HCT116 (cell line): ENCODE measurements around the gene CASP7. TPM values are rescaled to one million over a fixed set of nuclear protein-coding genes. Genes with fewer than 3 reads are reported as not detected.

ENCODE experiments used
- ATAC-seq: fragments of 200-7000 bp; cut with Tn5 transposase; 2 replicates; pipeline ENCODE4 v1.9.1; 2020; ENCODE audit warnings: mild to moderate bottlenecking, moderate library complexity
- BruUV-seq: library from RNA; stranded (reverse); fragments of 400-500 nt; replicated peaks from 2 replicates; lab custom pipeline; 2021; lab: Mats Ljungman, UMichigan
- CTCF ChIA-PET: fragments of 300-600 bp; sonication (Branson Sonifier 250); formaldehyde crosslinking; loops from one replicate; lab custom pipeline; 2021; ENCODE audit warnings: antibody characterized with exemption; lab: Charles Lee
- POLR2A ChIA-PET: fragments of 300-600, 350-600 bp; sonication (Branson Sonifier 250); formaldehyde crosslinking; loops from one replicate; lab custom pipeline; 2021; ENCODE audit warnings: antibody characterized with exemption; lab: Charles Lee
- RAD21 ChIA-PET, 2 experiments: fragments of 300-600 bp; sonication (Branson Sonifier 250); formaldehyde crosslinking; loops; one replicate each; lab custom pipeline; 2023; ENCODE audit warnings: low total read pairs in 2 of 2; ENCODE audit not compliant: uncharacterized antibody in 2 of 2, unreplicated experiment in 2 of 2, low non-redundant PET in 1 of 2; lab: Charles Lee
- DNase-seq: peaks from one replicate; pipeline ENCODE4 v3.0.0-alpha.2; 2010; ENCODE audit warnings: low read depth, low spot score
- H2AFZ ChIP-seq: fragments of 200-600 bp; shearing (Covaris generic), sonication (generic); 2 replicates; pipeline ENCODE4 v1.6.1; 2017; ENCODE audit warnings: low read depth, mixed run types, mixed read lengths, antibody characterized with exemption, low read length; ENCODE audit not compliant: poor library complexity, severe bottlenecking
- H3K27ac ChIP-seq: 2 replicates; pipeline ENCODE4 v1.5.1; 2012; ENCODE audit warnings: low read depth, low read length
- H3K27me3 ChIP-seq: fragments of 200-600 bp; sonication (generic); 2 replicates; pipeline ENCODE4 v1.6.1; 2016; ENCODE audit warnings: mixed run types, low read length, mixed read lengths; ENCODE audit not compliant: insufficient read depth
- H3K36me3 ChIP-seq, 2 experiments: fragments of 200-500 bp in 1 of 2; fragments of 200-600 bp in 1 of 2; sonication (Bioruptor generic) in 1 of 2; sonication (generic) in 1 of 2; 2 replicates each; pipeline versions ENCODE4 v1.5.1 to v1.6.1; 2014 to 2016; ENCODE audit warnings: low read length in 2 of 2, inconsistent platforms in 1 of 2, mixed read lengths in 1 of 2, mixed run types in 1 of 2; ENCODE audit not compliant: insufficient read depth in 2 of 2, control insufficient read depth in 1 of 2
- H3K4me1 ChIP-seq, 2 experiments: fragments of 200-600 bp in 1 of 2; sonication (generic) in 1 of 2; 2 replicates each; pipeline versions ENCODE4 v1.5.1 to v1.6.1; 2012 to 2017; ENCODE audit warnings: low read length in 2 of 2, inconsistent platforms in 1 of 2, mild to moderate bottlenecking in 1 of 2, mixed read lengths in 1 of 2, mixed run types in 1 of 2, moderate library complexity in 1 of 2; ENCODE audit not compliant: insufficient read depth in 2 of 2, control insufficient read depth in 1 of 2
- H3K4me2 ChIP-seq: fragments of 200-600 bp; sonication (generic); 2 replicates; pipeline ENCODE4 v1.6.1; 2017; ENCODE audit warnings: mixed run types, low read length, mixed read lengths
- H3K4me3 ChIP-seq, 2 experiments: fragments of 200-600 bp in 1 of 2; sonication (generic) in 1 of 2; replicated peaks in 1 of 2; 2 replicates each; pipeline ENCODE4 v1.5.1; 2011 to 2016; ENCODE audit warnings: low read length in 2 of 2, control low read depth in 1 of 2, low read depth in 1 of 2, mild to moderate bottlenecking in 1 of 2, mixed read lengths in 1 of 2, mixed run types in 1 of 2
- H3K79me2 ChIP-seq: fragments of 200-600 bp; sonication (generic); 2 replicates; pipeline ENCODE4 v1.6.1; 2017; ENCODE audit warnings: mild to moderate bottlenecking, mixed run types, low read length, moderate library complexity, mixed read lengths; ENCODE audit not compliant: insufficient read depth
- H3K9ac ChIP-seq: fragments of 200-600 bp; sonication (generic); 2 replicates; pipeline ENCODE4 v1.6.1; 2016; ENCODE audit warnings: low read length, mixed read lengths
- H3K9me2 ChIP-seq: fragments of 200-600 bp; sonication (generic), shearing (Covaris generic); 2 replicates; pipeline ENCODE4 v1.6.1; 2017; ENCODE audit warnings: mixed run types, mild to moderate bottlenecking, moderate library complexity; ENCODE audit not compliant: insufficient read depth
- H3K9me3 ChIP-seq, 2 experiments: fragments of 200-500 bp in 1 of 2; fragments of 200-600 bp in 1 of 2; sonication (Bioruptor generic) in 1 of 2; sonication (generic) in 1 of 2; 2 replicates each; pipeline ENCODE4 v1.6.1; 2014 to 2017; ENCODE audit warnings: low read length in 2 of 2, mixed read lengths in 2 of 2, inconsistent platforms in 1 of 2, low read depth in 1 of 2, mild to moderate bottlenecking in 1 of 2, mixed run types in 1 of 2, moderate library complexity in 1 of 2; ENCODE audit not compliant: control insufficient read depth in 1 of 2, insufficient read depth in 1 of 2
- H4K20me1 ChIP-seq: fragments of 200-600 bp; sonication (generic), shearing (Covaris generic); 2 replicates; pipeline ENCODE4 v1.6.1; 2017; ENCODE audit warnings: mixed run types, mild to moderate bottlenecking, moderate library complexity; ENCODE audit not compliant: insufficient read depth
- ATF3 ChIP-seq: IDR thresholded peaks from 2 replicates; pipeline ENCODE4 v1.6.1; 2012
- EGR1 ChIP-seq: IDR thresholded peaks from 2 replicates; pipeline ENCODE4 v1.6.1; 2012; ENCODE audit warnings: low read depth
- ELF1 ChIP-seq: IDR thresholded peaks from 2 replicates; pipeline ENCODE4 v1.6.1; 2012; ENCODE audit warnings: low read depth, borderline replicate concordance
- FOSL1 ChIP-seq: IDR thresholded peaks from 2 replicates; pipeline ENCODE4 v1.6.1; 2012; ENCODE audit warnings: low read depth
- JUND ChIP-seq: IDR thresholded peaks from 2 replicates; pipeline ENCODE4 v1.6.1; 2012
- POLR2AphosphoS5 ChIP-seq: IDR thresholded peaks from 2 replicates; pipeline ENCODE4 v1.6.1; 2011; ENCODE audit warnings: mild to moderate bottlenecking, low read depth, low read length, moderate library complexity
- RAD21 ChIP-seq: IDR thresholded peaks from 2 replicates; pipeline ENCODE4 v1.6.1; 2012; ENCODE audit warnings: low read depth, mild to moderate bottlenecking
- REST ChIP-seq: IDR thresholded peaks from 2 replicates; pipeline ENCODE4 v1.6.1; 2012; ENCODE audit warnings: low read depth
- SIN3A ChIP-seq: IDR thresholded peaks from 2 replicates; pipeline ENCODE4 v1.6.1; 2012; ENCODE audit warnings: low read depth
- SP1 ChIP-seq: IDR thresholded peaks from 2 replicates; pipeline ENCODE4 v1.6.1; 2012; ENCODE audit warnings: low read depth
- SRF ChIP-seq: IDR thresholded peaks from 2 replicates; pipeline ENCODE4 v1.6.1; 2012; ENCODE audit warnings: low read depth
- YY1 ChIP-seq: IDR thresholded peaks from 2 replicates; pipeline ENCODE4 v1.6.1; 2011; ENCODE audit warnings: low read length, low read depth, moderate library complexity, mild to moderate bottlenecking; ENCODE audit not compliant: insufficient replicate concordance; ENCODE audit errors: extremely low read depth
- ZFX ChIP-seq: fragments of 450-650 bp; IDR thresholded peaks from 2 replicates; pipeline ENCODE4 v1.6.1; 2017
- ZNF274 ChIP-seq: fragments of 200-500 bp; sonication (Bioruptor generic); IDR thresholded peaks from 2 replicates; pipeline ENCODE4 v1.6.1; 2014; ENCODE audit warnings: mild to moderate bottlenecking, low read depth, low read length, inconsistent platforms
- intact Hi-C: fragments of 100-400 bp; cut with micrococcal nuclease; formaldehyde crosslinking; loops from 2 replicates; pipeline ENCODE4 v1.10.0; 2022
- total RNA-seq: library from RNA; stranded (reverse); gene quantifications from one replicate; pipeline ENCODE4 v1.2.1, GENCODE V29; 2021; ENCODE audit not compliant: unreplicated experiment
- TF ChIP-seq, protein P1 (sequence below): IDR thresholded peaks from 2 replicates; pipeline ENCODE4 v1.6.1; 2011; ENCODE audit warnings: mild to moderate bottlenecking, low read length, moderate library complexity; ENCODE audit not compliant: insufficient replicate concordance; ENCODE audit errors: extremely low read depth
- TF ChIP-seq, protein P2 (sequence below): IDR thresholded peaks from 2 replicates; pipeline ENCODE4 v1.6.1; 2012

CASP7 gene
- total RNA-seq, 1 experiment from 2014 or later = 30.5 TPM

- H4K20me1 ChIP-seq = no peaks in the 10 kb centered on the region
- RAD21 ChIA-PET = no interaction called here
- no peak overlapping the region for H3K9ac ChIP-seq
- no peak overlapping the region for H3K27ac ChIP-seq
- H3K9me2 ChIP-seq = no peaks in the 10 kb centered on the region
- intact Hi-C loops = no loop called here
- no peak overlapping the region for H3K4me3 ChIP-seq
- POLR2A ChIA-PET = no interaction called here
- DNase-seq (no peak), ATAC-seq (no peak)
- H3K79me2 ChIP-seq = no peaks in the 10 kb centered on the region
- no peak overlapping the region for H3K4me2 ChIP-seq
- no TSS peak for BruUV-seq
- H3K4me1 ChIP-seq = no peaks in the 10 kb centered on the region
- TF ChIP-seq POLR2AphosphoS5 = no peak
- no peaks in the 10 kb centered on the region for H3K9me3 ChIP-seq
- H3K27me3 ChIP-seq = no peaks in the 10 kb centered on the region
- no peak overlapping the region for H2AFZ ChIP-seq
- CTCF ChIA-PET = no interaction called here
- H3K36me3 ChIP-seq = no peaks in the 10 kb centered on the region
These were observed 75.1 kb downstream of the CASP7 start for GRCh38 chr10:113754768-113755167.

- H3K4me1 ChIP-seq = no peaks in the 10 kb centered on the region
- no peaks in the 10 kb centered on the region for H4K20me1 ChIP-seq
- no peak overlapping the region for H3K4me3 ChIP-seq
- POLR2A ChIA-PET = no interaction called here
- CTCF ChIA-PET = no interaction called here
- BruUV-seq = no TSS peak
- H3K9me2 ChIP-seq = no peaks in the 10 kb centered on the region
- no peak overlapping the region for H2AFZ ChIP-seq
- ATAC-seq (no peak), DNase-seq (no peak)
- no peaks in the 10 kb centered on the region for H3K27me3 ChIP-seq
- RAD21 ChIA-PET = no interaction called here
- H3K9me3 ChIP-seq = no peaks in the 10 kb centered on the region
- H3K36me3 ChIP-seq = no peaks in the 10 kb centered on the region
- H3K27ac ChIP-seq = no peak overlapping the region
- intact Hi-C loops = no loop called here
- H3K9ac ChIP-seq = no peak overlapping the region
- H3K79me2 ChIP-seq = no peaks in the 10 kb centered on the region
- no peak overlapping the region for H3K4me2 ChIP-seq
- TF ChIP-seq YY1 (no peak), SRF (no peak), REST (no peak), FOSL1 (no peak), ELF1 (no peak), SP1 (no peak), SIN3A (no peak), EGR1 (no peak), JUND (no peak), ZFX (no peak), ATF3 (no peak), RAD21 (no peak), ZNF274 (no peak)
- TF ChIP-seq, protein P1, sequence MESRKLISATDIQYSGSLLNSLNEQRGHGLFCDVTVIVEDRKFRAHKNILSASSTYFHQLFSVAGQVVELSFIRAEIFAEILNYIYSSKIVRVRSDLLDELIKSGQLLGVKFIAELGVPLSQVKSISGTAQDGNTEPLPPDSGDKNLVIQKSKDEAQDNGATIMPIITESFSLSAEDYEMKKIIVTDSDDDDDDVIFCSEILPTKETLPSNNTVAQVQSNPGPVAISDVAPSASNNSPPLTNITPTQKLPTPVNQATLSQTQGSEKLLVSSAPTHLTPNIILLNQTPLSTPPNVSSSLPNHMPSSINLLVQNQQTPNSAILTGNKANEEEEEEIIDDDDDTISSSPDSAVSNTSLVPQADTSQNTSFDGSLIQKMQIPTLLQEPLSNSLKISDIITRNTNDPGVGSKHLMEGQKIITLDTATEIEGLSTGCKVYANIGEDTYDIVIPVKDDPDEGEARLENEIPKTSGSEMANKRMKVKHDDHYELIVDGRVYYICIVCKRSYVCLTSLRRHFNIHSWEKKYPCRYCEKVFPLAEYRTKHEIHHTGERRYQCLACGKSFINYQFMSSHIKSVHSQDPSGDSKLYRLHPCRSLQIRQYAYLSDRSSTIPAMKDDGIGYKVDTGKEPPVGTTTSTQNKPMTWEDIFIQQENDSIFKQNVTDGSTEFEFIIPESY = no peak
- TF ChIP-seq, protein P2, sequence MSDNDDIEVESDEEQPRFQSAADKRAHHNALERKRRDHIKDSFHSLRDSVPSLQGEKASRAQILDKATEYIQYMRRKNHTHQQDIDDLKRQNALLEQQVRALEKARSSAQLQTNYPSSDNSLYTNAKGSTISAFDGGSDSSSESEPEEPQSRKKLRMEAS = no peak
These were observed 77.3 kb downstream of the CASP7 start for GRCh38 chr10:113756940-113757543.
